Measurements from ENCODE around the gene RSRC1.
"Not testable (repeated sequence)": the region's sequence is repeated elsewhere in the genome, so short reads cannot be mapped to it uniquely, and the experiment has no call there.

Gene RSRC1

GRCh38 chr3:158456114-158456513, 346.2 kb downstream of the RSRC1 start:
- no peak for DNase-seq (ENCODE audit: low read depth in 2 of 2)

DNA sequence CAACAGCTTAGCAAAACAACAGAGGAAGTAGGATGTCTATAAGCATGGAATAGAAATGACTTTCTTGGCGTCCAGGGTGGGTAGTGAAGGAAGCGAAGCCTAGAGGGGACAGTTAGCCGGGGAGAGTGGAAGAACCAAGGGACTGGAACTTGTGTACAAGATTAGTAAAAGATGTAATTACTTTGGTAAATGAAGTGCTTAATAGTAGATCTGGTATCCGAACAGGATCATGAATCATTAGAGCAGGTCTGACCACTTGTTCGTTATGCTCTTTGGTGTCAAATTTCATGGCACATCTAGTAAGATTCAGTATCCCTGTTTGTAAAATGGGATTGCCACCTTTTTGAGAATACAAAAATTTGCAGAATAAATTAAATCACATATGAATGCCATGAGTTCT, 348.6 kb downstream of the RSRC1 start:
- DNase-seq (ENCODE audit: low read depth in 2 of 2) = no peak

GRCh38 chr3:158460926-158461325, 351.0 kb downstream of the RSRC1 start:
- no peak for DNase-seq (ENCODE audit: low read depth in 2 of 2)

GRCh38 chr3:158463556-158463955, 353.7 kb downstream of the RSRC1 start:
- no peak for DNase-seq (ENCODE audit: low read depth in 2 of 2)

- no peak for DNase-seq (ENCODE audit: low read depth in 2 of 2)
Measured at GRCh38 chr3:158465074-158465473, 355.2 kb downstream of the RSRC1 start.

- no peak for DNase-seq (ENCODE audit: low read depth in 2 of 2)
Measured at GRCh38 chr3:158470944-158471638, 361.2 kb downstream of the RSRC1 start.

GRCh38 chr3:158471639-158472294, 361.9 kb downstream of the RSRC1 start:
- DNase-seq (ENCODE audit: low read depth in 2 of 2) = no peak

GRCh38 chr3:158479051-158479450, 369.2 kb downstream of the RSRC1 start:
- no peak for DNase-seq (ENCODE audit: low read depth in 2 of 2)

GRCh38 chr3:158483701-158484235, 373.9 kb downstream of the RSRC1 start:
- no peak for DNase-seq (ENCODE audit: low read depth in 2 of 2)

GRCh38 chr3:158486200-158486599, 376.3 kb downstream of the RSRC1 start:
- no peak for DNase-seq (ENCODE audit: low read depth in 2 of 2)

GRCh38 chr3:158488670-158489069, 378.8 kb downstream of the RSRC1 start:
- no peak for DNase-seq (ENCODE audit: low read depth in 2 of 2)

GRCh38 chr3:158489181-158489580, 379.3 kb downstream of the RSRC1 start:
- no peak for DNase-seq (ENCODE audit: low read depth in 2 of 2)

- no peak for DNase-seq (ENCODE audit: low read depth in 2 of 2)
Measured at GRCh38 chr3:158491968-158492367, 382.1 kb downstream of the RSRC1 start.

GRCh38 chr3:158492685-158493084, 382.8 kb downstream of the RSRC1 start:
- no peak for DNase-seq (ENCODE audit: low read depth in 2 of 2)

GRCh38 chr3:158493931-158494330, 384.0 kb downstream of the RSRC1 start:
- DNase-seq (ENCODE audit: low read depth in 2 of 2) = no peak

DNA sequence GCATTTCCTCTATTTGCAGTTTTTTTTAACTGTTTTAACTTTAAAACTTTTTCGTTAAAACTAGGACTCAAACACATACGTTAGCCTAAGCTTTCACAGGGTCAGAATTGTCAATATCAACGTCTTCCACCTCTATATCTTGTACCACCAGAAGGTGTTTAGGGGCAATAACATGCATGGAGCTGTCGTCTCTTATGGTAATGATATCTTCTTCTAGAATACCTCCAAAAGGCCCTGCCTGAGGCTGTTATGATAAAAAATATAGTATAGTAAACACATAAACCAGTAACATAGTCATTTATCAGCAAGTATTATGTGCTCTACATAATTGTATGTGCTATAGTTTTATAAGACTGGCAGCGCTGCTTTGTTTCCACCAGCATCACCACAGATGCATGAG, 384.8 kb downstream of the RSRC1 start:
- no peak for DNase-seq (ENCODE audit: low read depth in 2 of 2)

- DNase-seq (ENCODE audit: low read depth in 2 of 2) = not testable (repeated sequence)
Measured at GRCh38 chr3:158495398-158495902, 385.6 kb downstream of the RSRC1 start.

- DNase-seq (ENCODE audit: low read depth in 2 of 2) = no peak
Measured at GRCh38 chr3:158505117-158505516, 395.2 kb downstream of the RSRC1 start.

- no peak for DNase-seq (ENCODE audit: low read depth in 2 of 2)
Measured at GRCh38 chr3:158506456-158506855, 396.6 kb downstream of the RSRC1 start.

DNA sequence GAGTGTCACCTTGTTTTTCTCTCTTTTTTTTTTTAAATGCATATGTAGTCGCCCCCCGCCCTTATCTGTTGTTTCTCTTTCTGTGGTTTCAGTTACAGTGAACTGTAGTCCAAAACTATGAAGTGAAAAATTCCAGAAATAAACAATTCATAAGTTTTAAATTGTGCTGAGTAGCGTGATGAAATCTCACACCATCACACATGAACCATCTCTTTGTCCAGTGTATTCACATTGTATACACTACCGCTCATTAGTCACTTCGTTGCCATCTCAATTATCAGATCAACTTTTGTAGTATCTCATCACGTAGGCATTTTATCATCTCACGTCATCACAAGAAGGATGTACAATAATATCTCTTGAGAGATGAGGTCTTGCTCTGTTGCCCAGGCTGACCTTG, 398.6 kb downstream of the RSRC1 start:
- no peak for DNase-seq (ENCODE audit: low read depth in 2 of 2)

- no peak for DNase-seq (ENCODE audit: low read depth in 2 of 2)
Measured at GRCh38 chr3:158509891-158510290, 400.0 kb downstream of the RSRC1 start.

GRCh38 chr3:158516729-158517128, 406.8 kb downstream of the RSRC1 start:
- not testable (repeated sequence) for DNase-seq (ENCODE audit: low read depth in 2 of 2)

- DNase-seq (ENCODE audit: low read depth in 2 of 2) = no peak
Measured at GRCh38 chr3:158519776-158520175, 409.9 kb downstream of the RSRC1 start.
